ENCODE measurements around the gene PAQR7. TPM values are rescaled to one million over a fixed set of nuclear protein-coding genes. Genes with fewer than 3 reads are reported as not detected.

PAQR7 gene
- total RNA-seq, 1 donor from 2014 or later = 9.4 TPM

- DNase-seq (ENCODE audit: low read depth) = no peak
- no peak for TF ChIP-seq CTCF (conservative IDR thresholded peaks at IDR 0.05; ENCODE audit: low read depth, low read length)
These were observed 11.8 kb downstream of the PAQR7 start for GRCh38 chr1:25863486-25864262.

DNA sequence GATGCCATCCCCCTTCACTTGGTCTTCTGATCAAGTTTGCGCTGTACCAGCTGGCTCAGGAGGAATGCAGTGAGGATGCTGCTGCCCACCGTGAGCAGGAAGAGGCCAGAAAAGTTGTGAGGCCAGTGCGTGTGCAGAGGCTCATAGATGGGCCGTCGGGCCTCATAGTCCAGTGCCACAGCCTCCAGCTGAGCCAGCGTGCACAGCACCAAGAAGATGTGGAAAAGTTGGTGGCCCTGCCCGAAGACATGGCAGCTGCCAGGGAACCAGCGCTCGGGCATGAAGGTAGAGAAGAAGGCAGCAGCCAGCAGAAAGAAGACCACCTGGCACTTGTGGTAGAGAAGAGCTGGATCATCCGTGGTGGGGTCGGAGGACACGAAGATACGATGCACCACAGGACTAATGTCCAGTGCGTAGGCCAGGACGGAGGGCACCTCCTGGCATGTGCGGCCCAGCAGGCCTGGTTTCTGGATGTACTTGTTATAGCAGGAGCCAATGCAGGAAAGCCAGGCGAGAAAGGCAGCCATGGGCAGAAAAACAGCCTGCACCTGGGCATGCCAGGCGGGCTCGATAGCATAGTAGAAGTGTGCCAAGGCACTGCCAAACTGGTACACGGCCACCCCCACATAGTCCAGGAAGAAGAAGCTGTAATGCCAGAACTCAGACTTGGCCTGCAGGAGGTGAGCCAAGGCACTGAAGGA lies 12.6 kb downstream of the PAQR7 start:
- no peak overlapping the region for H3K4me3 ChIP-seq (ENCODE audit: low read depth, low read length)
- no peak for DNase-seq (ENCODE audit: low read depth)
- TF ChIP-seq CTCF (conservative IDR thresholded peaks at IDR 0.05; ENCODE audit: low read depth, low read length) = no peak

More at GRCh38 chr1:25863486-25864262, 11.8 kb downstream of the PAQR7 start:
- H3K4me3 ChIP-seq (ENCODE audit: low read depth, low read length) = no peak overlapping the region

DNA sequence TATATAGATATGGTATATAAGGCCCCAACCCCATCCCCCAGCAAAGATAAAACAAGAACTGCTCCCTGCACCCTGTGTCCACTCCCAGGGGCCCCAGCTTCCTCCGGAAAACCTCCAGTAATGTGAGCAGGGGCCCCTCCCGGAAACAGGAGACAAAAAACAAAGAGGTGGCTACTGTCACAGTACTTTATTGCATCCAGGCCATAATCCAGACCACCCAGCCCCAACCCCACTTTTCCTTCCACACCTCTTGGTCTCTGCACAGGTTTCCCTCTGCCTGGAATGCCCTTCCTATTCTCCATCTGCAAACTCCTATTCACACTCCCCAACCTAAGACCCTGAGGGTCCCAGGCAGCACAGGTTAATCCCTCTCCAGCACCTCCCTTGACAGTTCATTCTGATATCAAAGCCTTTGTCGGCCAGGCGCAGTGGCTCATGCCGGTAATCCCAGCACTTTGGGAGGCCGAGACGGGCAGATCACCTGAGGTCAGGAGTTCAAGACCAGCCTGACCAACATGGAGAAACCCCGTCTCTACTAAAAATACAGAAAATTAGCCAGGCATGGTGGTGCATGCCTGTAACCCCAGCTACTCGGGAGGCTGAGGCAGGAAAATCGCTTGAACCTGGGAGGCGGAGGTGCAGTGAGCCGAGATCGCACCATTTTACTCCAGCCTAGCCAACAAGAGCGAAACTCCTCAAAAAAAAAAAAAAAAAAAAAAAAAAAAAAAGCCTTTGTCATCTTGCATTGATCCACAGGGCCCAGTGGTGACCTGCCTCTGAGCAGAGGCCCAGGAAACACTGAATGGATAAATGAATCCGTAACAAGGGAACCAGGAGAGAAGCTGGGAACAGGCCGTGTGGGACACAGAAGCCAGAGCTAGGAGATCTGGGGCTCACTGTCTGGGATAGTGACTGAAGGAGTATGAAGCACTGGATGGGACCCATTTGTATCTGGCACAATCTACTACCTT lies 13.9 kb downstream of the PAQR7 start:
- no peak for TF ChIP-seq CTCF (conservative IDR thresholded peaks at IDR 0.05; ENCODE audit: low read depth, low read length)
- H3K4me3 ChIP-seq (ENCODE audit: low read depth, low read length) = no peak overlapping the region
- DNase-seq (ENCODE audit: low read depth) = no peak

- peak within 1 kb of the TSS; percentile 74 for H3K4me3 ChIP-seq (ENCODE audit: low read depth, low read length)
- TF ChIP-seq CTCF (conservative IDR thresholded peaks at IDR 0.05; ENCODE audit: low read depth, low read length) = no peak
- DNase-seq (ENCODE audit: low read depth) = no peak
These were observed 16.4 kb downstream of the PAQR7 start, which contains the start of gene AUNIP for GRCh38 chr1:25858906-25859789. AUNIP (minus strand) TSS chr1:25859457; CDS start chr1:25859357, 100 bp downstream.

GRCh38 chr1:25858494-25858893 lies 17.0 kb downstream of the PAQR7 start:
- peak overlapping the region; percentile 74 for H3K4me3 ChIP-seq (ENCODE audit: low read depth, low read length)
- no peak for DNase-seq (ENCODE audit: low read depth)
- no peak for TF ChIP-seq CTCF (conservative IDR thresholded peaks at IDR 0.05; ENCODE audit: low read depth, low read length)

DNA sequence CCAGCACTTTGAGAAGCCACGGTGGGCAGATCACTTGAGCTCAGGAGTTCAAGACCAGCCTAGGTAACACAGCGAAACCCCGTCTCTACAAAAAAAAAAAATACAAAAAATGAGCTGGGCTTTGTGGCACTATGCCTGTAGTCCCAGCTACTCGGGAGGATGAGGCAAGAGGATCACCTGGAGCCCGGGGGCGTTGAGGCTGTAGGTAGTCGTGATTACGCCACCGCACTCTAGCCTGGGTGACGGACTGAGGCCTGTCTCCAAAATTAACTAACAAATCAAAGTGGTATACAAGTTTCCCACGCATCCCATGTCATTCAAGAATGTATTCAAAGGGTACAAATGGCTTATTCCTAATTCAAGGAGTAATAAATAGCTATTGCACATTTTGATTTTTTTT lies 18.7 kb downstream of the PAQR7 start:
- no peak for DNase-seq (ENCODE audit: low read depth)
- no peak overlapping the region for H3K4me3 ChIP-seq (ENCODE audit: low read depth, low read length)
- TF ChIP-seq CTCF (conservative IDR thresholded peaks at IDR 0.05; ENCODE audit: low read depth, low read length) = no peak

Measured in epithelial cell of proximal tubule (primary cell).